Measurements from ENCODE around the gene TRMT1.

The TRMT1 gene

DNA sequence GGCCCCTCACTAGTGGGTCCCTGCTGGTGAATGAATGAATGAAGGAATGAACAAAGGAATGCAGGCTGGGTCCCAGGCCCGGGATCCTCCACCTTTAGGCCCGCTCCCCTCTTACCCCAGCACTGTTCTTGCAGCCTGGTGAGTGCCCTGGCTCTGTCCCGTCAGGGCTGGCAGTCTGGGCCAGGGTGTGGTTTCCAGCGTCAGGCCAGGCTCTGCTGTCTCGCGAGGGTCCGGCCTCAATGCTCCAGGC lies 14.2 kb downstream of the TRMT1 start:
- DNase-seq (ENCODE audit: low read depth in 2 of 2) = no peak

GRCh38 chr19:13101590-13102415 lies 14.7 kb downstream of the TRMT1 start:
- DNase-seq (ENCODE audit: low read depth in 2 of 2) = no peak

- DNase-seq (ENCODE audit: low read depth in 2 of 2) = no peak
These were observed 15.5 kb downstream of the TRMT1 start for GRCh38 chr19:13100841-13101589.

DNA sequence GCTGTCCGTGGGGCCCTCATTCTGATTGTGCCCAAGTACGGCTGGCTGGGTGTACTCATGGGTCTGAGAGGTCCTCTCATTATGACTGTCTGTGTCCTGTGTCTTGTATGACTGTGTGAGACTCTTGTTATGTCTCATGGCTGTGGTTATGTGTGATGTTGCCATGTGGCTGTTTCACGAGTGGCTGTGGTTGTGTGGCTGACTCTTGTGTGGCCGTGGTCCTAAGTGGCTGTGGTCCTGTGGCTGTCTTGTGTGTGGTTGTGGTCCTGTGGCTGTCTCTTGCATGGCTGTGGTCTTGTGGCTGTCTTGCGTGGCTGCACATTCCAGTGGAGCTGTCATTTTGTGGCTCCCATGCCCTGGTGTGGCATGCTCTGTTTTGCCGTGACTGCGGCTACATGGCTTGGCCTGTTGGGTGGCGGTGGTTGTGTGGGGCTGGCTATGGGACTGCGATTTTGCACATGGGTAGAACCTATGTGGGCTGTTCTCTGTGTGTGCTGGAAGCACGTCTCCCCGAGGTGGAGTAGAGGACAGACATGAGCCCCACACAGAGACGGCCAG lies 16.4 kb downstream of the TRMT1 start:
- no peak for DNase-seq (ENCODE audit: low read depth in 2 of 2)

GRCh38 chr19:13099073-13099999 lies 17.2 kb downstream of the TRMT1 start:
- DNase-seq (ENCODE audit: low read depth in 2 of 2) = peak; percentile 50 to 63

DNA sequence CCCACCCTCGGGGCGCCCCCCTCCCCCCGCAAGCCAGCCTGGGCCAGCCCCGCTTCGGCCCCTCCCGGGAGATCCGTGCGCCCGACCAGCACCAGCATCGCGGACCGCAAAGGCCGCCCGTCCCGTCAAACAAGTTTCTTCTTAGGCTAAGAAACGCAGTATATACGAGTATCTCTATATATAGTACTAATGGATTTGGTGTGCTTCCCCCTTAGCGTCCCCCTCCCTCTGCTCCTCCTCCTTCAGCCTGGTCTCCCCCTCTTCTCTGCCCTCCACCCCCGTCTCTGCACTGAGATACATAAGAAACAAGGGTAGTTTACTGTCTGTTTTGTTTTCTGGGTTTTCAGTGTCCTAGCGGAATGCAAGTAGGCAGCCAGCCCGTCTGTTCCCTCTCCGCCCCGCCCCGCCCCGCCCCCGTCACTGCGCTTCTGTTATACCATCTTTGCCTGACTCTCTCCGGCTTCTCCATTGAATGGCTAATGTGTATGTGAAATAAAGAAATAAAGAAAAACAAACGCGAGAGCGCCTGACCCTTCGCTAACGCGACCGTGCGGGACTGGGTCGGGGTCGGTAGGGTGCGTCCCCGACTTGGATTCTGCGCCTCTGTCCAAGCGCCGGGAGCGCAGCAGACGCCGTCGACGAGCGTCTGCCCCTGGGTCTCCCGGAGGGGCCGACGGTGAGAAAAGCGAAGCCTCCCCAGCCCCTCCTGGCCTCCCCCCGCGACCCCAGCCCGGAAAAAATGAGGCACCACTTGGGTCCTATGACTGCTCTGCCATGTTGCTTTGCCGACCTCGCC lies 18.1 kb downstream of the TRMT1 start:
- no peak for DNase-seq (ENCODE audit: low read depth in 2 of 2)

DNA sequence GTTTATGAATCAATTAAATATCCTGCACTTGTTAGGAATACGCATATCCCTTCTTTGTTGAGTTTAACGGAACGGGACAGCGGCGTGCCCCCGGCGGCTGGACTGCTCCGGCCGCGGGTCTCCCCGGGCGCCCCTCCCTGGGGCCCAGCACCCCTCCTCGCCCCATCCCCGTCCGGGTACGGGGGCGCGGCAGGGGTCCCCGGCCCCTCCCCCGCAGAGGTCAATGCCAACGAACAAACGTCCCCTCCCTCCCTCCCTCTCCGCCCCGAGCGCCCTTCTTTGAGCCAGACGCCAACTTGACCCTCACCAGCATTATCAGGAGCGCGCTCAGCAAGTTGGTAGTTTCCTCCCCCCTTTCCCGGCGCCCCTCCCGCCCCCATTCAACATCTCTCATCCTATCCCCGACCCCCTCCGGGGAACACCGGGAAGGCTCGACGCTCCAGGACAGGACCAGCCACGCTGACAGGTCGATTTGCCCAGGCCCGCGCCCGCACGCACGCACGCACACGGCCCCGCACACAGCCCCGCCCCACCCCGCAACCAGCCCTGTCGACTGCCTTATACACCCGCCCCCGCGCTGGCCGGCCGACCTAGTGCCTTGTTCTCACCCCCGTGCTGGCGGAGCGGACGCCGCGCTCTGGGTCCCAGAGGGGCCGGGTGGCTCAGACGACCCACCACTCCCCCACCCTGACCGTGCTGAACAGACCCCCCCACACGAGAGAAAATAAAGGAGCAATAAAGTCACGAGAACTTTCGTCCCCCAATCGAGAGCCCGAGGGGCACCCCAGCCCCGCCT lies 18.9 kb downstream of the TRMT1 start:
- no peak for DNase-seq (ENCODE audit: low read depth in 2 of 2)

GRCh38 chr19:13097033-13097462 lies 19.5 kb downstream of the TRMT1 start:
- DNase-seq (ENCODE audit: low read depth in 2 of 2) = no peak

DNA sequence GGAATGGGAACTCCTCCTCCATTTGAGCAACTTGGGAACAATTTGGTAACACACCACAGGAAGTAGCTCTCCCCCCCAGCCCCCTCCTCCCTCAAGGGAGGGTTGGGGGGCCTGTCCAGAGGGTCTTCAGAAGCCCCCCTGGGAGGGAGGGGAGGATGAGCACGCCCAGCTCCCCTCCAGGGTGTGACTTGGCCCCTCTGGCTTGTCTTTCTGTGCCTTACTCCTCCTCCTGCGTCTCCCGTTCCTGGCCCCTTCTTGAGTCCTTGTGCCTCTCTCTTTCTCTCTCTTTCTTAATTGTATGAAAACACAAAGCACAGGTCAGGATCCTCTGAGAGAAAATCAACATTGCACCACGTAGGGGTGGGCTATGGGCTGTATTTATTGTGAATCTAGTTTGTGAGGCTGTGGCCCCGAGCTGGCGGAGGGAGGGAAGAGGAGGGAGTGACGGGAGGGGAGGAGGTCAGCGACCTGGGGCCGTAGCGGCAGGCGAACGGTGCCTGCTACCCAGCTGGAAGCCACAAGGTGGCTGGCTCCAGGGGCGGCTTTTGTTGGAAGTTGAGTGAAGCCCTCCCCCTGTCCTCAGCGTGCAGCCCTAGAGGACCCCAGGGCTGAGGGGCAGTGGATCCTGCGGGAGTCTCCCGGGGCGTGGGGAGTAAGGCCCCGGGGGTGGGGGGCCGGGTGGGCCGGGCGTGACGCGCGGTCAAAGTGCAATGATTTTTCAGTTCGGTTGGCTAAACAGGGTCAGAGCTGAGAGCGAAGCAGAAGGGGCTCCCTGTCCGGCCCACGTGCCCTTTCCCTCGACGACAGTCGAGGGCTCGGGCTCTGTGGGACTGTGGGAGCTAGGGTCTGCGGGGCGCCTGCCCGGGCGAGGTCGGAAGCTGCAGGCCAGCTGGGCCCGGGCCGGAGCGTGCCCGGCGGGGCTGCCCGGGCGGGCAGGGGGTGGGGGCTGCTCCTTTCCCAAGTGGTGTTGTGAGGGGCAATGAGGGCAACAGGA lies 20.3 kb downstream of the TRMT1 start:
- DNase-seq (ENCODE audit: low read depth in 2 of 2) = no peak

- no peak for DNase-seq (ENCODE audit: low read depth in 2 of 2)
These were observed 21.2 kb downstream of the TRMT1 start for GRCh38 chr19:13095393-13095784.

- DNase-seq (ENCODE audit: low read depth in 2 of 2) = no peak
These were observed 21.7 kb downstream of the TRMT1 start for GRCh38 chr19:13094771-13095392.

GRCh38 chr19:13094106-13094504 lies 22.4 kb downstream of the TRMT1 start:
- no peak for DNase-seq (ENCODE audit: low read depth in 2 of 2)

DNA sequence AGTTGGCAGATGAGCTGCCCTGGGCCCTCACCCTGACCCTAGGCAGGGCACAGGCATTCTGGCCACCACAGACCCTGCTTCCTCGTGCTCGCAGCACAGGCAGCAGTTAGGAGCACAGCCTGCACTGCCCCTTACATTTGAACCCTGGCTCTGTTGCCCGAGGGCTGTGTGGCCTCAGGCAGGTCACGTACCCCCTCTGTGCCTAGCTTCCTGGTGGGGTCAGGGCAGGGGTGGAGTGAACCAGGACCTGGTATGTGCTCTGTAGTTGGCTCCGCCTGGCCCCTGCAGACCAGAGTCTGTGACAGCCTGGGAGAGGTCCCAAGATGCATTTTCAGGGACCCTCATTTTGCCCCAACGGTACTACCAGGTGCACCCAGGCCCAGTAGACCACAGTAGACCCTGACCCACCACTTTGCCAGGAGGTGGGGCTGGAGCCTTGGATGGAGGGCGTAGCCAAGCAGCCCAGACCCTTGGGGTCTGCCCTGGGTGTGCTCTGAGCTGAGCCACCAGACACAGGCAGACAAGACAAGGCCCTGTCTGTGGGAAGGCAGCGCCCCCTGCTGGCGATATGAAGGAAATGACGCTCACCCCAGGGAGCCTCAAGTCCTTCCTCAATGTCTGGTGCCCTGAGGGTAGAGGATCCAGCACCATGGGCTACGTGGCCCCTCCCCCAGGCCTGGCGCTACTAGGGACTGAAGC lies 23.0 kb downstream of the TRMT1 start:
- DNase-seq (ENCODE audit: low read depth in 2 of 2) = peak; percentile 56 to 68

GRCh38 chr19:13092606-13093235 lies 23.8 kb downstream of the TRMT1 start:
- DNase-seq (ENCODE audit: low read depth in 2 of 2) = no peak

GRCh38 chr19:13092158-13092543 lies 24.4 kb downstream of the TRMT1 start:
- DNase-seq (ENCODE audit: low read depth in 2 of 2) = no peak

DNA sequence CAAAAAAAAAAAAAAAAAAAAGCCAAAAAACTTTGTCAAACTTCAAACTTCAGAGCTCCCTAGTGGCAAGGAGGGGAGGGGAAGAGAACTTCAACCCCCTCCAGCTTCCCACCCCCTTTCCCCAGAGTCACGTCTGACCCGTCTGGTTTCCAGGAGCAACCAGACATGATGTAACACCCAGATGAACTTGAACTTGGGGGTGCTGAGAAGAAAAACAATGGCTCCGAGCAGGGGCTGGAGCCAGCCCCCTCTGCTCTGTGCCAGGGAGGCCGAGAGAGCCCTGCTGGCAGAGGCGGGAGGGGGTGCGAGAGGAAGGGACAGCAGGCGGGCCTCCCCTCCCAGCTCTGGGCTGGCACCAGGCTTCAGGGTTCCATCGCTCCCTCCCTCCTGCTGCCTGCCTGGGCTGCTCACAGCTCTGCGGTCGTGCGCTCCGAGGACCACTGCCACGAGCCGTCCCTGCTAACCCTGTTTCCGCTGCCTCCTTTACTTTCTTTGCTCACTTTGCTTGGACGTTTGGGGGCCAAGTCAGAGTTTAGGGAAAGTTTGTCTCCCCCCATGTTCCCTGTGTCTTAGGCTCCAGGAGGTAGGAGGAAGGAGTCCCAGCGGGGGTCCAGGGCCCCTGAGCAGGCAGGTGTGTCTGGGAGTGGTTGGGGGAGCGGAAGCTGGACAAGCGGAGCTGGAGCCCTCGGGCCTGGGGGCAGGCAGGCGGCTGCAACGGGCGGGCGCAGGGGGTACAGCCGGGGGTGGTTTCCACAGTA lies 25.0 kb downstream of the TRMT1 start:
- no peak for DNase-seq (ENCODE audit: low read depth in 2 of 2)
